ENCODE data around the gene CAMK4. TPM values are rescaled to one million over a fixed set of nuclear protein-coding genes. Genes with fewer than 3 reads are reported as not detected.

CAMK4 gene
- total RNA-seq, 1 experiment from 2014 or later, result not detected

GRCh38 chr5:111385051-111385450, 160.9 kb downstream of the CAMK4 start:
- CTCF ChIA-PET, result no interaction called here
- POLR2A ChIA-PET (ENCODE audit: unreplicated experiment), result no interaction called here

GRCh38 chr5:111385970-111386831, 162.0 kb downstream of the CAMK4 start:
- ChIA-PET POLR2A (ENCODE audit: unreplicated experiment) (no interaction called here), CTCF (no interaction called here)
- Histone ChIP-seq H3K9me2 (ENCODE audit: insufficient read depth) (no peaks in the 10 kb centered on the region), H3K4me2 (no peak overlapping the region), H3F3A (ENCODE audit: insufficient read depth, low read depth) (no peaks in the 10 kb centered on the region), H3K36me3 (ENCODE audit: low read depth) (no peaks in the 10 kb centered on the region), H3K27ac (no peak overlapping the region), H2AFZ (peak overlapping the region; percentile 55), H3K79me2 (ENCODE audit: low read depth) (no peaks in the 10 kb centered on the region), H4K20me1 (ENCODE audit: insufficient read depth) (no peaks in the 10 kb centered on the region), H3K4me1 (replicated peaks; ENCODE audit: insufficient read depth) (no peaks in the 10 kb centered on the region), H3K4me3 (no peak overlapping the region), H3K27me3 (ENCODE audit: insufficient read depth, low read depth) (no peaks in the 10 kb centered on the region), H3K9me3 (ENCODE audit: insufficient read depth, low read depth) (no peaks in the 10 kb centered on the region)
- intact Hi-C loops (cut with micrococcal nuclease; ENCODE audit: unreplicated experiment), result no loop called here
- no TSS peak for BruUV-seq (replicated peaks)
- no peak for TF ChIP-seq CTCF (conservative IDR thresholded peaks at IDR 0.05)
- no peak for TF ChIP-seq EZH2 (IDR thresholded peaks at IDR 0.05; ENCODE audit: low read depth)
- DNase-seq, result no peak

More at GRCh38 chr5:111385051-111385450, 160.9 kb downstream of the CAMK4 start:
- no peaks in the 10 kb centered on the region for H3K79me2 ChIP-seq (ENCODE audit: low read depth)
- intact Hi-C loops (cut with micrococcal nuclease; ENCODE audit: unreplicated experiment), result no loop called here
- no peak overlapping the region for H3K4me2 ChIP-seq
- no peak overlapping the region for H3K4me3 ChIP-seq
- DNase-seq, result no peak
- H3K9me3 ChIP-seq (ENCODE audit: insufficient read depth, low read depth), result no peaks in the 10 kb centered on the region
- no peaks in the 10 kb centered on the region for H3K4me1 ChIP-seq (replicated peaks; ENCODE audit: insufficient read depth)
- TF ChIP-seq EZH2 (IDR thresholded peaks at IDR 0.05; ENCODE audit: low read depth) (no peak), CTCF (conservative IDR thresholded peaks at IDR 0.05) (no peak)
- no peaks in the 10 kb centered on the region for H3K9me2 ChIP-seq (ENCODE audit: insufficient read depth)
- BruUV-seq (replicated peaks), result no TSS peak
- no peak overlapping the region for H2AFZ ChIP-seq
- H3K27me3 ChIP-seq (ENCODE audit: insufficient read depth, low read depth), result no peaks in the 10 kb centered on the region
- no peaks in the 10 kb centered on the region for H3F3A ChIP-seq (ENCODE audit: insufficient read depth, low read depth)
- H3K27ac ChIP-seq, result no peak overlapping the region
- no peaks in the 10 kb centered on the region for H4K20me1 ChIP-seq (ENCODE audit: insufficient read depth)
- no peaks in the 10 kb centered on the region for H3K36me3 ChIP-seq (ENCODE audit: low read depth)

GRCh38 chr5:111386832-111387162, 162.6 kb downstream of the CAMK4 start:
- Histone ChIP-seq H3K36me3 (ENCODE audit: low read depth) (no peaks in the 10 kb centered on the region), H3K9me2 (ENCODE audit: insufficient read depth) (no peaks in the 10 kb centered on the region), H2AFZ (peak overlapping the region; percentile 55), H3K4me3 (no peak overlapping the region), H3K27me3 (ENCODE audit: insufficient read depth, low read depth) (no peaks in the 10 kb centered on the region), H3F3A (ENCODE audit: insufficient read depth, low read depth) (no peaks in the 10 kb centered on the region), H3K79me2 (ENCODE audit: low read depth) (no peaks in the 10 kb centered on the region), H3K4me2 (no peak overlapping the region), H4K20me1 (ENCODE audit: insufficient read depth) (no peaks in the 10 kb centered on the region), H3K4me1 (replicated peaks; ENCODE audit: insufficient read depth) (no peaks in the 10 kb centered on the region), H3K9me3 (ENCODE audit: insufficient read depth, low read depth) (no peaks in the 10 kb centered on the region), H3K27ac (no peak overlapping the region)
- DNase-seq, result no peak
- TF ChIP-seq CTCF (conservative IDR thresholded peaks at IDR 0.05), result no peak
- no peak for TF ChIP-seq EZH2 (IDR thresholded peaks at IDR 0.05; ENCODE audit: low read depth)
- BruUV-seq (replicated peaks), result no TSS peak
- intact Hi-C loops (cut with micrococcal nuclease; ENCODE audit: unreplicated experiment), result no loop called here
- CTCF ChIA-PET, result no interaction called here
- POLR2A ChIA-PET (ENCODE audit: unreplicated experiment), result no interaction called here

All from PC-9 (cell line).